Esophagus muscularis mucosa (tissue), 4 donors: ENCODE results near the gene INIP. TPM values are rescaled to one million over a fixed set of nuclear protein-coding genes. Genes with fewer than 3 reads are reported as not detected.

Experiments used
- DNase-seq: peaks from one replicate; pipeline ENCODE4 v3.0.0-alpha.2; 2017; ENCODE audit errors: extremely low spot score
- H3K27ac ChIP-seq, 4 donors: fragments of 200-600 bp; sonication (generic); replicated peaks in 1 of 4; 1 replicate in 3 of 4; 2 replicates in 1 of 4; pipeline ENCODE4 v1.5.1; 2016 to 2019; ENCODE audit warnings: mild to moderate bottlenecking in 1 of 4
- H3K27me3 ChIP-seq, 4 donors: fragments of 200-600 bp; sonication (generic); one replicate each; pipeline versions ENCODE4 v1.5.1 to v1.6.0; 2016 to 2019
- H3K36me3 ChIP-seq, 4 donors: fragments of 200-600 bp; sonication (generic); one replicate each; pipeline ENCODE4 v1.5.1; 2016 to 2019
- H3K4me1 ChIP-seq, 4 donors: fragments of 200-600 bp; sonication (generic); one replicate each; pipeline ENCODE4 v1.5.1; 2016 to 2019
- H3K4me3 ChIP-seq, 4 donors: fragments of 200-600 bp; sonication (generic); 1 replicate in 2 of 4; 2 replicates in 2 of 4; pipeline ENCODE4 v1.5.1; 2016 to 2019; ENCODE audit warnings: mild to moderate bottlenecking in 4 of 4, moderate library complexity in 1 of 4
- H3K9me3 ChIP-seq, 4 donors: fragments of 200-600 bp; sonication (generic); 1 replicate in 3 of 4; 2 replicates in 1 of 4; pipeline ENCODE4 v1.5.1; 2016 to 2019
- CTCF ChIP-seq, 3 experiments: fragments of 200-600 bp in 2 of 3; fragments of 450-650 bp in 1 of 3; sonication (generic) in 2 of 3; IDR thresholded peaks; one replicate each; pipeline ENCODE4 v1.5.1; 2017 to 2019; ENCODE audit warnings: antibody characterized with exemption in 3 of 3, mild to moderate bottlenecking in 2 of 3, moderate library complexity in 1 of 3
- EP300 ChIP-seq: sonication (generic); formaldehyde crosslinking; IDR thresholded peaks from one replicate; pipeline ENCODE4 v1.6.1; 2017; ENCODE audit warnings: antibody characterized with exemption
- POLR2A ChIP-seq: fragments of 450-650 bp; IDR thresholded peaks from one replicate; pipeline ENCODE4 v1.6.1; 2017; ENCODE audit warnings: antibody characterized with exemption, moderate library complexity, mild to moderate bottlenecking, low read depth
- POLR2AphosphoS5 ChIP-seq, 2 donors: sonication (generic); formaldehyde crosslinking; IDR thresholded peaks; one replicate each; pipeline ENCODE4 v1.6.1; 2017; ENCODE audit warnings: antibody characterized with exemption in 2 of 2
- WGBS: methylation state at CpG from one replicate; pipeline ENCODE4 v1.1.5; 2018; 5-methylcytosine and 5-hydroxymethylcytosine counted together
- intact Hi-C: fragments of 100-400 bp; cut with DNase I; formaldehyde crosslinking; loops from one replicate; pipeline ENCODE4 v1.15.1; 2023
- total RNA-seq, 4 donors: library from RNA; depleted of rRNA; stranded (reverse); fragments of >200 nt; gene quantifications; one replicate each; pipeline versions ENCODE4 v1.1.0 to v1.2.1, GENCODE V29; 2016

INIP gene
- total RNA-seq, 4 donors from 2014 or later: 10.9 to 15.8 (median 11.9) TPM

GRCh38 chr9:112720113-112720780, 2.3 kb upstream of the INIP start:
- Histone ChIP-seq H3K27ac (no peak overlapping the region), H3K4me1 (peaks cover 14 to 22% (median 15%) of the 10 kb centered on the region in 4 donors), H3K36me3 (peaks cover 0 to 8% (median 0%) of the 10 kb centered on the region in 4 donors), H3K4me3 (no peak overlapping the region), H3K27me3 (no peaks in the 10 kb centered on the region), H3K9me3 (no peaks in the 10 kb centered on the region)
- 89% methylated on average over 4 of the region's 4 CpGs for WGBS
- intact Hi-C loops: no loop called here
- no peak for DNase-seq
- no peak for TF ChIP-seq CTCF (IDR thresholded peaks at IDR 0.05)
- no peak for TF ChIP-seq EP300

GRCh38 chr9:112719696-112720095, 1.8 kb upstream of the INIP start:
- no peak overlapping the region for H3K27ac ChIP-seq
- no peaks in the 10 kb centered on the region for H3K27me3 ChIP-seq
- H3K9me3 ChIP-seq: no peaks in the 10 kb centered on the region
- H3K4me1 ChIP-seq: peaks cover 14 to 22% (median 15%) of the 10 kb centered on the region in 4 donors
- 75% methylated on average over 2 of the region's 2 CpGs for WGBS
- intact Hi-C loops: loop anchor here (2.0 to 5.0 kb wide), 4 partner anchors 27 to 342 kb away; no protein-coding TSS in a partner anchor
- no peak for TF ChIP-seq POLR2AphosphoS5 (IDR thresholded peaks at IDR 0.05)
- TF ChIP-seq EP300: no peak
- no peak for TF ChIP-seq CTCF (IDR thresholded peaks at IDR 0.05)
- no peak for TF ChIP-seq POLR2A
- H3K4me3 ChIP-seq: no peak overlapping the region
- H3K36me3 ChIP-seq: peaks cover 0 to 13% (median 0%) of the 10 kb centered on the region in 4 donors
- no peak for DNase-seq

- H3K4me1 ChIP-seq: peaks cover 14 to 22% (median 15%) of the 10 kb centered on the region in 4 donors
- no peaks in the 10 kb centered on the region for H3K27me3 ChIP-seq
- DNase-seq: no peak
- no peaks in the 10 kb centered on the region for H3K9me3 ChIP-seq
- H3K4me3 ChIP-seq: no peak overlapping the region
- intact Hi-C loops: loop anchor here (2.0 to 5.0 kb wide), 4 partner anchors 28 to 342 kb away; no protein-coding TSS in a partner anchor
- peaks cover 0 to 18% (median 0%) of the 10 kb centered on the region in 4 donors for H3K36me3 ChIP-seq
- H3K27ac ChIP-seq: peak overlapping the region in 2 of 4 donors; percentile 88 to 92
- WGBS: 87% methylated on average over 1 of the region's 1 CpG
- TF ChIP-seq POLR2AphosphoS5 (IDR thresholded peaks at IDR 0.05) (no peak), CTCF (IDR thresholded peaks at IDR 0.05) (no peak), EP300 (no peak), POLR2A (no peak)
Measured at GRCh38 chr9:112719241-112719691, 1.3 kb upstream of the INIP start.

GRCh38 chr9:112712678-112713077, 5.2 kb downstream of the INIP start:
- TF ChIP-seq EP300 (no peak), POLR2AphosphoS5 (IDR thresholded peaks at IDR 0.05) (no peak), POLR2A (no peak), CTCF (IDR thresholded peaks at IDR 0.05) (no peak)
- intact Hi-C loops: no loop called here
- 99% methylated on average over 3 of the region's 3 CpGs for WGBS
- H3K4me3 ChIP-seq: no peak overlapping the region
- peaks cover 0 to 26% (median 2%) of the 10 kb centered on the region in 4 donors for H3K36me3 ChIP-seq
- no peaks in the 10 kb centered on the region for H3K27me3 ChIP-seq
- H3K9me3 ChIP-seq: no peaks in the 10 kb centered on the region
- peaks cover 14 to 25% (median 15%) of the 10 kb centered on the region in 4 donors for H3K4me1 ChIP-seq
- DNase-seq: no peak
- H3K27ac ChIP-seq: no peak overlapping the region
